Panc1 (cell line): ENCODE measurements around the gene FBLN2. TPM values are rescaled to one million over a fixed set of nuclear protein-coding genes. Genes with fewer than 3 reads are reported as not detected.

Source experiments
- ATAC-seq: fragments of 200-7000 bp; cut with Tn5 transposase; 2 replicates; pipeline ENCODE4 v1.9.1; 2020; ENCODE audit warnings: mild to moderate bottlenecking, moderate library complexity
- BruUV-seq: library from RNA; stranded (reverse); fragments of 400-500 nt; replicated peaks from 2 replicates; lab custom pipeline; 2021; lab: Mats Ljungman, UMichigan
- CTCF ChIA-PET: fragments of 300-600 bp; sonication (Branson Sonifier 250); formaldehyde crosslinking; loops from one replicate; lab custom pipeline; 2022; ENCODE audit warnings: antibody characterized with exemption; lab: Charles Lee
- POLR2A ChIA-PET: fragments of 300-600 bp; sonication (Branson Sonifier 250); formaldehyde crosslinking; loops from one replicate; lab custom pipeline; 2022; ENCODE audit warnings: antibody characterized with exemption; lab: Charles Lee
- DNase-seq: peaks from one replicate; pipeline ENCODE4 v3.0.0-alpha.2; 2010; ENCODE audit warnings: low read depth, low spot score
- H3K27ac ChIP-seq: 2 replicates; pipeline ENCODE4 v1.5.1; 2011; ENCODE audit warnings: mild to moderate bottlenecking, low read length, inconsistent platforms
- H3K27me3 ChIP-seq: fragments of 200-500 bp; sonication (Bioruptor generic); 2 replicates; pipeline ENCODE4 v1.6.0; 2014; ENCODE audit warnings: low read length, inconsistent platforms; ENCODE audit not compliant: control insufficient read depth, insufficient read depth
- H3K36me3 ChIP-seq: fragments of 200-500 bp; sonication (Bioruptor generic); 2 replicates; pipeline ENCODE4 v1.5.1; 2014; ENCODE audit warnings: inconsistent platforms, mild to moderate bottlenecking, low read length, moderate library complexity; ENCODE audit not compliant: control insufficient read depth, insufficient read depth
- H3K4me1 ChIP-seq: 2 replicates; pipeline ENCODE4 v1.5.1; 2011; ENCODE audit warnings: inconsistent platforms, mild to moderate bottlenecking, low read length, moderate library complexity; ENCODE audit not compliant: control insufficient read depth, insufficient read depth
- H3K4me3 ChIP-seq, 2 experiments: 2 replicates each; pipeline ENCODE4 v1.5.1; 2011 to 2012; ENCODE audit warnings: low read depth in 2 of 2, low read length in 2 of 2, mild to moderate bottlenecking in 2 of 2, inconsistent platforms in 1 of 2, moderate library complexity in 1 of 2
- H3K9me3 ChIP-seq: fragments of 200-500 bp; sonication (Bioruptor generic); 2 replicates; pipeline ENCODE4 v1.5.1; 2014; ENCODE audit warnings: low read depth, mild to moderate bottlenecking, inconsistent platforms, low read length, moderate library complexity; ENCODE audit not compliant: control insufficient read depth, insufficient read depth
- CTCF ChIP-seq: fragments of 450-650 bp; IDR thresholded peaks from 2 replicates; pipeline ENCODE4 v1.5.1; 2017; ENCODE audit warnings: mild to moderate bottlenecking
- POLR2AphosphoS5 ChIP-seq: IDR thresholded peaks from 2 replicates; pipeline ENCODE4 v1.6.1; 2012; ENCODE audit warnings: mild to moderate bottlenecking, low read depth, low read length, moderate library complexity
- REST ChIP-seq, 2 experiments: IDR thresholded peaks; 2 replicates each; pipeline ENCODE4 v1.6.1; 2011 to 2012; ENCODE audit warnings: low read depth in 2 of 2, control low read depth in 1 of 2, low read length in 1 of 2, mild to moderate bottlenecking in 1 of 2, moderate library complexity in 1 of 2; ENCODE audit not compliant: insufficient read depth in 1 of 2
- SIN3A ChIP-seq: IDR thresholded peaks from 2 replicates; pipeline ENCODE4 v1.6.1; 2012; ENCODE audit warnings: low read depth, mild to moderate bottlenecking, low read length, moderate library complexity, borderline replicate concordance; ENCODE audit not compliant: insufficient read depth
- TCF7L2 ChIP-seq: IDR thresholded peaks from 2 replicates; pipeline ENCODE4 v1.6.1; 2011; ENCODE audit warnings: mild to moderate bottlenecking, low read depth, low read length, inconsistent platforms
- in situ Hi-C: cut with HindIII; loops from 2 replicates; pipeline ENCODE4 v1.10.0; 2016; ENCODE audit warnings: low sequenced_read_pairs, low pct_unique_long_range_greater_than_20kb
- intact Hi-C: fragments of 100-400 bp; cut with micrococcal nuclease; formaldehyde crosslinking; loops from one replicate; pipeline ENCODE4 v1.10.0; 2022; ENCODE audit not compliant: unreplicated experiment
- total RNA-seq: library from RNA; stranded (reverse); gene quantifications from one replicate; pipeline ENCODE4 v1.2.1, GENCODE V29; 2021; ENCODE audit not compliant: unreplicated experiment

The FBLN2 gene
- total RNA-seq, 1 experiment from 2014 or later, result 0.44 TPM

GRCh38 chr3:13642597-13642996, 93.7 kb downstream of the FBLN2 start:
- Histone ChIP-seq H3K4me1 (no peaks in the 10 kb centered on the region), H3K27ac (no peak overlapping the region), H3K36me3 (no peaks in the 10 kb centered on the region), H3K9me3 (no peaks in the 10 kb centered on the region), H3K27me3 (no peaks in the 10 kb centered on the region), H3K4me3 (no peak overlapping the region)
- TF ChIP-seq POLR2AphosphoS5, result no peak
- no peak for TF ChIP-seq TCF7L2
- TF ChIP-seq SIN3A, result no peak
- no peak for TF ChIP-seq CTCF
- no peak for TF ChIP-seq REST (IDR thresholded peaks at IDR 0.05; ENCODE audit: insufficient read depth in 1 of 2, low read depth in 2 of 2, low read length in 1 of 2)
- DNase-seq (no peak), ATAC-seq (no peak)
- in situ Hi-C loops (no loop called here), intact Hi-C loops (no loop called here)
- ChIA-PET POLR2A (no interaction called here), CTCF (interaction anchor here (1.4 kb wide), 1 partner anchor 146 kb away, joined by 3 read pairs; no protein-coding TSS in a partner anchor)
- BruUV-seq, result no TSS peak

GRCh38 chr3:13644341-13645117, 95.6 kb downstream of the FBLN2 start:
- ChIA-PET CTCF (interaction anchor here (1.4 kb wide), 1 partner anchor 148 kb away, joined by 3 read pairs; no protein-coding TSS in a partner anchor), POLR2A (no interaction called here)
- H3K9me3 ChIP-seq, result no peaks in the 10 kb centered on the region
- ATAC-seq (no peak), DNase-seq (no peak)
- intact Hi-C loops (no loop called here), in situ Hi-C loops (no loop called here)
- no peak overlapping the region for H3K27ac ChIP-seq
- H3K4me1 ChIP-seq, result no peaks in the 10 kb centered on the region; the same call in 1 of the 2 replicates
- no peak overlapping the region for H3K4me3 ChIP-seq
- H3K36me3 ChIP-seq, result no peaks in the 10 kb centered on the region
- H3K27me3 ChIP-seq, result no peaks in the 10 kb centered on the region
- no TSS peak for BruUV-seq
- TF ChIP-seq POLR2AphosphoS5 (no peak), TCF7L2 (no peak), CTCF (no peak), SIN3A (no peak), REST (IDR thresholded peaks at IDR 0.05; ENCODE audit: insufficient read depth in 1 of 2, low read depth in 2 of 2, low read length in 1 of 2) (no peak)
